GM12878 (cell line): ENCODE measurements around the gene CYP27A1. TPM values are rescaled to one million over a fixed set of nuclear protein-coding genes. Genes with fewer than 3 reads are reported as not detected.

Experiments used
- ATAC-seq: fragments of 200-7000 bp; cut with Tn5 transposase; 3 replicates; pipeline ENCODE4 v1.9.1; 2020; ENCODE audit warnings: mild to moderate bottlenecking, moderate library complexity
- BruUV-seq: library from RNA; stranded (reverse); fragments of 400-500 nt; replicated peaks from 2 replicates; lab custom pipeline; 2021; lab: Mats Ljungman, UMichigan
- CTCF ChIA-PET: fragments of 300-600 bp; sonication (Branson Sonifier 250); formaldehyde crosslinking; extraction: SDS; loops from one replicate; lab custom pipeline; 2021; ENCODE audit warnings: inconsistent platforms; lab: Yijun Ruan, JAX
- POLR2A ChIA-PET: fragments of 350-600 bp; formaldehyde crosslinking; extraction: SDS; loops from one replicate; lab custom pipeline; 2021; ENCODE audit warnings: inconsistent platforms; lab: Charles Lee
- RAD21 ChIA-PET: fragments of 300-600 bp; sonication (Branson Sonifier 250); formaldehyde crosslinking; loops from one replicate; lab custom pipeline; 2023; ENCODE audit warnings: antibody characterized with exemption; ENCODE audit not compliant: unreplicated experiment; lab: Charles Lee
- SMC1A ChIA-PET: fragments of 300-600 bp; sonication (Branson Sonifier 250); formaldehyde crosslinking; loops from one replicate; lab custom pipeline; 2023; ENCODE audit not compliant: unreplicated experiment, uncharacterized antibody; lab: Charles Lee
- DNase-seq: peaks from one replicate; pipeline ENCODE4 v3.0.0-alpha.2; 2011; ENCODE audit warnings: low read depth, low spot score
- FAIRE-seq: peaks from 3 replicates; lab custom pipeline; 2011; peaks lifted over from hg19 to GRCh38; lab: Jason Lieb, UNC
- H2AFZ ChIP-seq: 2 replicates; pipeline ENCODE4 v1.6.0; 2011; ENCODE audit warnings: low read depth, low read length, control low read depth; ENCODE audit not compliant: control insufficient read depth
- H3K27ac ChIP-seq: 2 replicates; pipeline ENCODE4 v1.5.1; 2011; ENCODE audit warnings: control low read depth; ENCODE audit not compliant: control insufficient read depth, insufficient read depth
- H3K27me3 ChIP-seq, 2 experiments: replicated peaks in 1 of 2; 2 replicates each; pipeline versions ENCODE4 v1.6.0 to v1.6.1; 2011; ENCODE audit warnings: low read length in 1 of 2; ENCODE audit not compliant: control insufficient read depth in 2 of 2, insufficient read depth in 2 of 2
- H3K36me3 ChIP-seq, 2 experiments: 2 replicates each; pipeline ENCODE4 v1.5.1; 2011; ENCODE audit warnings: low read length in 1 of 2; ENCODE audit not compliant: control insufficient read depth in 2 of 2, insufficient read depth in 2 of 2
- H3K4me1 ChIP-seq: 2 replicates; pipeline ENCODE4 v1.6.1; 2011; ENCODE audit warnings: mild to moderate bottlenecking, low read length, moderate library complexity, mixed read lengths; ENCODE audit not compliant: control insufficient read depth, insufficient read depth
- H3K4me2 ChIP-seq: 2 replicates; pipeline ENCODE4 v1.6.0; 2011; ENCODE audit warnings: control low read depth; ENCODE audit not compliant: control insufficient read depth, insufficient read depth
- H3K4me3 ChIP-seq: fragments of 200-600 bp; sonication (generic); 2 replicates; pipeline ENCODE4 v1.5.1; 2016
- H3K79me2 ChIP-seq: 2 replicates; pipeline ENCODE4 v1.6.0; 2011; ENCODE audit warnings: low read length; ENCODE audit not compliant: control insufficient read depth, insufficient read depth
- H3K9ac ChIP-seq: 2 replicates; pipeline ENCODE4 v1.8.0; 2011; ENCODE audit warnings: low read length, control low read depth, mixed read lengths; ENCODE audit not compliant: control insufficient read depth, insufficient read depth
- H3K9me3 ChIP-seq: replicated peaks from 3 replicates; pipeline ENCODE4 v1.5.1; 2011; ENCODE audit warnings: mild to moderate bottlenecking, low read length; ENCODE audit not compliant: control insufficient read depth, insufficient read depth
- H4K20me1 ChIP-seq: 2 replicates; pipeline ENCODE4 v1.6.0; 2011; ENCODE audit not compliant: control insufficient read depth, insufficient read depth
- EED ChIP-seq: sonication (generic); IDR thresholded peaks from 2 replicates; pipeline ENCODE4 v1.6.1; 2016; ENCODE audit warnings: antibody characterized with exemption, low read depth
- IRF4 ChIP-seq: IDR thresholded peaks from 2 replicates; pipeline ENCODE4 v1.6.1; 2011; ENCODE audit warnings: low read depth, low read length
- NFYA ChIP-seq: IDR thresholded peaks from 2 replicates; pipeline ENCODE4 v1.6.1; 2011; ENCODE audit warnings: low read depth, mild to moderate bottlenecking, low read length, improper control_type of control experiment, borderline replicate concordance
- PAX8 ChIP-seq: fragments of 450-650 bp; IDR thresholded peaks from 2 replicates; pipeline ENCODE4 v1.6.1; 2017; ENCODE audit warnings: mild to moderate bottlenecking, moderate library complexity
- RELA ChIP-seq: fragments of 450-650 bp; IDR thresholded peaks from 2 replicates; pipeline ENCODE4 v1.8.0; 2014; ENCODE audit warnings: borderline replicate concordance; ENCODE audit not compliant: partially characterized antibody
- TAF1 ChIP-seq: IDR thresholded peaks from 2 replicates; pipeline ENCODE4 v1.6.1; 2011; ENCODE audit warnings: mild to moderate bottlenecking, low read depth, low read length, borderline replicate concordance
- YY1 ChIP-seq: IDR thresholded peaks from 2 replicates; pipeline ENCODE4 v1.6.1; 2011; ENCODE audit warnings: low read depth, mild to moderate bottlenecking, low read length
- ZBTB40 ChIP-seq: fragments of 450-650 bp; IDR thresholded peaks from 2 replicates; pipeline ENCODE4 v1.6.1; 2016; ENCODE audit warnings: mild to moderate bottlenecking, moderate library complexity, borderline replicate concordance
- WGBS: methylation state at CpG from one replicate; pipeline ENCODE4 v1.1.6; 2016; ENCODE audit warnings: low lambda C conversion rate; ENCODE audit not compliant: insufficient replicate concordance, insufficient coverage; ENCODE audit errors: missing lambda C conversion rate; 5-methylcytosine and 5-hydroxymethylcytosine counted together
- in situ Hi-C: fragments of 300-500 bp; cut with MboI; formaldehyde crosslinking; loops from 9 replicates; pipeline ENCODE4 v1.14.3; 2018; ENCODE audit warnings: mixed read lengths
- intact Hi-C: fragments of 100-400 bp; cut with micrococcal nuclease; formaldehyde crosslinking; loops from one replicate; pipeline ENCODE4 v1.14.2; 2022; ENCODE audit not compliant: unreplicated experiment
- polyA plus RNA-seq, 11 experiments: library from polyadenylated mRNA; depleted of rRNA in 4 of 11; unstranded in 6 of 11; stranded (reverse) in 5 of 11; fragments of >200 nt; fragmentation: Nextera tagmentation in 4 of 11; fragmentation: Illumina TruSeq in 1 of 11; extraction: Ambion mirVana in 4 of 11; extraction: Trizol in 1 of 11; gene quantifications; 1 replicate in 1 of 11; 2 replicates in 10 of 11; pipeline versions ENCODE4 v1.2.1 to v1.2.3, GENCODE V29; 2011 to 2016; ENCODE audit warnings: inconsistent platforms in 2 of 11, missing spikeins in 2 of 11, low read depth in 1 of 11
- total RNA-seq, 4 experiments: library from RNA; depleted of rRNA in 3 of 4; stranded (reverse); fragments of >200 nt in 3 of 4; fragmentation: Illumina TruSeq in 1 of 4; extraction: Trizol in 1 of 4; gene quantifications; 2 replicates each; pipeline versions ENCODE4 v1.2.1 to v1.2.3, GENCODE V29; 2013 to 2021
- TF ChIP-seq, protein P1 (sequence below): fragments of 150-350 bp; IDR thresholded peaks from 2 replicates; pipeline ENCODE4 v1.6.1; 2014; ENCODE audit warnings: mild to moderate bottlenecking, low read depth, low read length
- TF ChIP-seq, protein P2 (sequence below): fragments of 450-650 bp; IDR thresholded peaks from 2 replicates; pipeline ENCODE4 v1.6.1; 2017; ENCODE audit warnings: low read depth, mild to moderate bottlenecking, moderate library complexity
- TF ChIP-seq, protein P3 (sequence below): fragments of 450-650 bp; formaldehyde crosslinking; IDR thresholded peaks from 2 replicates; pipeline ENCODE4 v1.4.0; 2020; ENCODE audit warnings: mild to moderate bottlenecking, moderate library complexity

The CYP27A1 gene
- total and polyA plus RNA-seq, 10 of the 15 experiments (the other 5 are each of a cell fraction or from before 2014, with no cell fraction given), result 0.11 to 0.72 (median 0.18) TPM; not detected in 2

GRCh38 chr2:218830526-218831306 lies 48.8 kb downstream of the CYP27A1 start:
- no peak for DNase-seq
- no peak for FAIRE-seq
- ChIA-PET RAD21 (no interaction called here), SMC1A (no interaction called here), CTCF (interaction anchor here (0.6 kb wide), 1 partner anchor 1556 kb away, joined by 7 read pairs; no protein-coding TSS in a partner anchor), POLR2A (interaction anchor here (0.5 kb wide), 1 partner anchor 146 kb away, joined by 4 read pairs; no protein-coding TSS in a partner anchor)
- intact Hi-C loops, result no loop called here
- no TSS peak for BruUV-seq
- Histone ChIP-seq H3K79me2 (no peaks in the 10 kb centered on the region), H3K4me1 (no peaks in the 10 kb centered on the region), H3K9ac (no peak overlapping the region), H3K27ac (no peak overlapping the region), H2AFZ (no peak overlapping the region), H4K20me1 (no peaks in the 10 kb centered on the region), H3K36me3 (no peaks in the 10 kb centered on the region), H3K27me3 (peaks cover 0 to 3% of the 10 kb centered on the region in 2 experiments; a peak in 2 of 4 replicates), H3K4me2 (no peak overlapping the region), H3K4me3 (no peak overlapping the region), H3K9me3 (no peaks in the 10 kb centered on the region)
- 7% methylated on average over 3 of the region's 3 CpGs for WGBS
- in situ Hi-C loops, result no loop called here
- no peak for ATAC-seq
- TF ChIP-seq, protein P1, sequence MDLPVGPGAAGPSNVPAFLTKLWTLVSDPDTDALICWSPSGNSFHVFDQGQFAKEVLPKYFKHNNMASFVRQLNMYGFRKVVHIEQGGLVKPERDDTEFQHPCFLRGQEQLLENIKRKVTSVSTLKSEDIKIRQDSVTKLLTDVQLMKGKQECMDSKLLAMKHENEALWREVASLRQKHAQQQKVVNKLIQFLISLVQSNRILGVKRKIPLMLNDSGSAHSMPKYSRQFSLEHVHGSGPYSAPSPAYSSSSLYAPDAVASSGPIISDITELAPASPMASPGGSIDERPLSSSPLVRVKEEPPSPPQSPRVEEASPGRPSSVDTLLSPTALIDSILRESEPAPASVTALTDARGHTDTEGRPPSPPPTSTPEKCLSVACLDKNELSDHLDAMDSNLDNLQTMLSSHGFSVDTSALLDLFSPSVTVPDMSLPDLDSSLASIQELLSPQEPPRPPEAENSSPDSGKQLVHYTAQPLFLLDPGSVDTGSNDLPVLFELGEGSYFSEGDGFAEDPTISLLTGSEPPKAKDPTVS, result no peak
- TF ChIP-seq IRF4 (no peak), ZBTB40 (no peak), TAF1 (no peak), YY1 (no peak), PAX8 (no peak), NFYA (no peak), EED (no peak), RELA (no peak)
- TF ChIP-seq, protein P2, sequence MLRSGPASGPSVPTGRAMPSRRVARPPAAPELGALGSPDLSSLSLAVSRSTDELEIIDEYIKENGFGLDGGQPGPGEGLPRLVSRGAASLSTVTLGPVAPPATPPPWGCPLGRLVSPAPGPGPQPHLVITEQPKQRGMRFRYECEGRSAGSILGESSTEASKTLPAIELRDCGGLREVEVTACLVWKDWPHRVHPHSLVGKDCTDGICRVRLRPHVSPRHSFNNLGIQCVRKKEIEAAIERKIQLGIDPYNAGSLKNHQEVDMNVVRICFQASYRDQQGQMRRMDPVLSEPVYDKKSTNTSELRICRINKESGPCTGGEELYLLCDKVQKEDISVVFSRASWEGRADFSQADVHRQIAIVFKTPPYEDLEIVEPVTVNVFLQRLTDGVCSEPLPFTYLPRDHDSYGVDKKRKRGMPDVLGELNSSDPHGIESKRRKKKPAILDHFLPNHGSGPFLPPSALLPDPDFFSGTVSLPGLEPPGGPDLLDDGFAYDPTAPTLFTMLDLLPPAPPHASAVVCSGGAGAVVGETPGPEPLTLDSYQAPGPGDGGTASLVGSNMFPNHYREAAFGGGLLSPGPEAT, result no peak
- TF ChIP-seq, protein P3, sequence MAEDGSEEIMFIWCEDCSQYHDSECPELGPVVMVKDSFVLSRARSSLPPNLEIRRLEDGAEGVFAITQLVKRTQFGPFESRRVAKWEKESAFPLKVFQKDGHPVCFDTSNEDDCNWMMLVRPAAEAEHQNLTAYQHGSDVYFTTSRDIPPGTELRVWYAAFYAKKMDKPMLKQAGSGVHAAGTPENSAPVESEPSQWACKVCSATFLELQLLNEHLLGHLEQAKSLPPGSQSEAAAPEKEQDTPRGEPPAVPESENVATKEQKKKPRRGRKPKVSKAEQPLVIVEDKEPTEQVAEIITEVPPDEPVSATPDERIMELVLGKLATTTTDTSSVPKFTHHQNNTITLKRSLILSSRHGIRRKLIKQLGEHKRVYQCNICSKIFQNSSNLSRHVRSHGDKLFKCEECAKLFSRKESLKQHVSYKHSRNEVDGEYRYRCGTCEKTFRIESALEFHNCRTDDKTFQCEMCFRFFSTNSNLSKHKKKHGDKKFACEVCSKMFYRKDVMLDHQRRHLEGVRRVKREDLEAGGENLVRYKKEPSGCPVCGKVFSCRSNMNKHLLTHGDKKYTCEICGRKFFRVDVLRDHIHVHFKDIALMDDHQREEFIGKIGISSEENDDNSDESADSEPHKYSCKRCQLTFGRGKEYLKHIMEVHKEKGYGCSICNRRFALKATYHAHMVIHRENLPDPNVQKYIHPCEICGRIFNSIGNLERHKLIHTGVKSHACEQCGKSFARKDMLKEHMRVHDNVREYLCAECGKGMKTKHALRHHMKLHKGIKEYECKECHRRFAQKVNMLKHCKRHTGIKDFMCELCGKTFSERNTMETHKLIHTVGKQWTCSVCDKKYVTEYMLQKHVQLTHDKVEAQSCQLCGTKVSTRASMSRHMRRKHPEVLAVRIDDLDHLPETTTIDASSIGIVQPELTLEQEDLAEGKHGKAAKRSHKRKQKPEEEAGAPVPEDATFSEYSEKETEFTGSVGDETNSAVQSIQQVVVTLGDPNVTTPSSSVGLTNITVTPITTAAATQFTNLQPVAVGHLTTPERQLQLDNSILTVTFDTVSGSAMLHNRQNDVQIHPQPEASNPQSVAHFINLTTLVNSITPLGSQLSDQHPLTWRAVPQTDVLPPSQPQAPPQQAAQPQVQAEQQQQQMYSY (CRISPR knock-in tag), result no peak
